Measurements from ENCODE around the gene COPS3. TPM values are rescaled to one million over a fixed set of nuclear protein-coding genes. Genes with fewer than 3 reads are reported as not detected.

COPS3 gene
- total RNA-seq (10 to 100 TPM; 48.4 to 63.7 TPM), polyA plus RNA-seq (ENCODE audit: insufficient read length in 6 of 6) (10 to 100 TPM; 63.5 to 69.9 (median 66.2) TPM)
- long read RNA-seq, donor 1, transcript COPS3-201 (12 exons, 1,641 nt) = major isoform, 21 of 26 reads
- long read RNA-seq, donor 1, partial matches to known transcripts = 0 of 26 reads
- long read RNA-seq, donor 1, other reads (novel, unspliced or antisense) = 0 of 26 reads
- long read RNA-seq, donor 2, transcript COPS3-201 (12 exons, 1,641 nt) = major isoform, 18 of 26 reads
- long read RNA-seq, donor 2, partial matches to known transcripts = 5 of 26 reads
- long read RNA-seq, donor 2, other reads (novel, unspliced or antisense) = 0 of 26 reads
- long read RNA-seq, donor 3, transcript COPS3-201 (12 exons, 1,641 nt) = major isoform, 16 of 17 reads
- long read RNA-seq, donor 3, partial matches to known transcripts = 0 of 17 reads
- long read RNA-seq, donor 3, other reads (novel, unspliced or antisense) = 0 of 17 reads
- long read RNA-seq, donor 4, transcript COPS3-201 (12 exons, 1,641 nt) = major isoform, 27 of 43 reads
- long read RNA-seq, donor 4, partial matches to known transcripts = 6 of 43 reads
- long read RNA-seq, donor 4, other reads (novel, unspliced or antisense) = 9 of 43 reads
- long read RNA-seq, donor 5, transcript COPS3-201 (12 exons, 1,641 nt) = major isoform, 14 of 17 reads
- long read RNA-seq, donor 5, partial matches to known transcripts = 0 of 17 reads
- long read RNA-seq, donor 5, other reads (novel, unspliced or antisense) = 0 of 17 reads
- long read RNA-seq, donor 6, transcript COPS3-201 (12 exons, 1,641 nt) = major isoform, 21 of 22 reads
- long read RNA-seq, donor 6, partial matches to known transcripts = 0 of 22 reads
- long read RNA-seq, donor 6, other reads (novel, unspliced or antisense) = 0 of 22 reads
- long read RNA-seq, donor 7, transcript COPS3-201 (12 exons, 1,641 nt) = major isoform, 8 of 10 reads
- long read RNA-seq, donor 7, partial matches to known transcripts = 0 of 10 reads
- long read RNA-seq, donor 7, other reads (novel, unspliced or antisense) = 0 of 10 reads
- long read RNA-seq, donor 8, transcript COPS3-201 (12 exons, 1,641 nt) = major isoform, 15 of 16 reads
- long read RNA-seq, donor 8, partial matches to known transcripts = 0 of 16 reads
- long read RNA-seq, donor 8, other reads (novel, unspliced or antisense) = 0 of 16 reads
- long read RNA-seq, donor 9 = 0 reads
- long read RNA-seq, donor 10, transcript COPS3-201 (12 exons, 1,641 nt) = major isoform, 24 of 42 reads
- long read RNA-seq, donor 10, partial matches to known transcripts = 2 of 42 reads
- long read RNA-seq, donor 10, other reads (novel, unspliced or antisense) = 16 of 42 reads
- long read RNA-seq, donor 11 = 0 reads
- long read RNA-seq, donor 12, transcript COPS3-201 (12 exons, 1,641 nt) = major isoform, 15 of 15 reads
- long read RNA-seq, donor 12, partial matches to known transcripts = 0 of 15 reads
- long read RNA-seq, donor 12, other reads (novel, unspliced or antisense) = 0 of 15 reads

DNA sequence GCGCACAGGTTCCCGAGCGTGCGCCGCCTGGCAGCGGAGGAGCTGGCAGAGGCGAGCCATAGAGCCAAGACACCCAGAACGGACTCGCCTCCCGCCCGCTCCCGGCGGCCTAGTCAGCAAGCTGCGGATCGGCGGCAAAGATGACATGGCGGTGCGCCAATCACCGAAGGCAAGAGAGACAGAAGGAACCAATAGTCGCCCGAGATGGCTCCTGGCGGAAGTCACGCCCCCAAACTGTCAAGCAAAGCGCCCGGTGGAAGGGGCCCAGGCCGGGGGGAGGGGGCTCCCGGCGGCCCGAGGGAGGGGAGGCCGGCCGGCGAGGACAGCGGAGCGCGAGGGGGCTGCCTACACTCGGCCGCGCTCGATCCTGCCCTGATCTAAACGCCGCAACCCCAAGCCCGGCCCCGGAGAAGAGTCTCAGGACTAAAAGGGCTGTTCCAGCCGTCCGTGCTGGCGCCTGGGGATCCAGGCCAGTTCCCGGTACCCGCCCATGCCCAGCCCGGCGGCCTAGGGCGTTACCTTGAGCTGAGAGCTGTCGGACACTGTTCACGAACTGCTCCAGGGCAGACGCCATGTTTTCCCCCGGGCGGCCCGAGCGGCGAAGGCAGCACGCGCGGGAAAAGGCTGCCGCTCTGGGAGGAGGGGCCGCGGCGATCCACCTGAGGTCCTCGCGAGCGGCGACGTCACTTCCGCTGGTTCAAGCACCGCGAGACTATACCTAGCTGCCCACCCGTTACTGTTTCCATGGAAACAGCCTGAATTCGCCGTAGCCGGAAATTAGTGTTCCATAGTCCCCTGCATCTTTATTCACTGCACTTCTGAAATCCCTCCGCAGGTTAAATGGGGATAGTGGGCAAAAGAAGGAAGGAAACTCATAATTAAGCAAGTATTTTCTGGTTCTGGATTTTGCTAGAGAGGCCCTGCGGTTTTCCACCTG is at the start of gene COPS3:
Gene COPS3, minus strand, starts transcription at position 634 of the 937 bp plus-strand sequence. Its CDS starts 60 bp downstream, at position 574.
- Histone ChIP-seq H3K27ac (peak within 1 kb of the TSS; percentile 93 to 98), H3K9me3 (no peaks in the 10 kb centered on the region), H3K27me3 (no peaks in the 10 kb centered on the region), H3K4me3 (peak within 1 kb of the TSS; percentile 88 to 100), H3K4me1 (peaks cover 20 to 42% of the 10 kb centered on the region in 2 donors), H3K36me3 (peaks cover 0 to 2% of the 10 kb centered on the region in 2 donors)
- no peak for TF ChIP-seq CTCF (IDR thresholded peaks at IDR 0.05)
- DNase-seq (peak; percentile 97 to 98 (median 98)), ATAC-seq (peak; percentile 97)
- intact Hi-C loops (cut with DNase I) = no loop called here

DNA sequence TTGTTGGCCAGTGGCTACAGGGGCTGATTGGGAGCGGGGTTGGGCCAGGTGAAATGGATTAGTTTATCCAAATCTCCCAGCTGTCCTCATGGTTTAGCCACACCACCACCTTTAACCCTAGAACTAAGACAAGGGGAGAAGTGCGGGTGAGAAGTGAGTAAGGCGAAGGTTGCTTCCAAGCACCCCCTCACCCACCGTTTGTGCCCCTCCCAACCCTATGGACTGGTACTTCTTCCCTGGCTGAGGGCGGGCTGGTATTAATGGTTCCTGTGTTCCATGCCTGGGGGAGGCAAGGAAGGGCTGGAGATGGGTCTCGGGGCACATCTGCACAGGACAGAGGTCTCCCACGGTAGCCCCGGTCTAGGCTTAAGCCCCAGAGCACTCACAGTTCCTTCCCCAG is 47.2 kb upstream of the COPS3 start:
- Histone ChIP-seq H3K27me3 (no peaks in the 10 kb centered on the region), H3K27ac (no peak overlapping the region), H3K9me3 (no peaks in the 10 kb centered on the region), H3K4me3 (no peak overlapping the region), H3K36me3 (no peaks in the 10 kb centered on the region), H3K4me1 (no peaks in the 10 kb centered on the region)
- intact Hi-C loops (cut with DNase I) = no loop called here
- ATAC-seq = no peak
- no peak for TF ChIP-seq CTCF (IDR thresholded peaks at IDR 0.05)
- DNase-seq = no peak

- H3K9me3 ChIP-seq = no peaks in the 10 kb centered on the region
- TF ChIP-seq CTCF (IDR thresholded peaks at IDR 0.05) = no peak
- ATAC-seq = no peak
- no peak overlapping the region for H3K27ac ChIP-seq
- H3K4me1 ChIP-seq = no peaks in the 10 kb centered on the region
- H3K4me3 ChIP-seq = no peak overlapping the region
- H3K27me3 ChIP-seq = no peaks in the 10 kb centered on the region
- intact Hi-C loops (cut with DNase I) = no loop called here
- H3K36me3 ChIP-seq = no peaks in the 10 kb centered on the region
- DNase-seq = no peak
These were observed 45.3 kb upstream of the COPS3 start for GRCh38 chr17:17326275-17326875.

- H3K27me3 ChIP-seq = no peaks in the 10 kb centered on the region
- H3K4me1 ChIP-seq = no peaks in the 10 kb centered on the region
- H3K36me3 ChIP-seq = no peaks in the 10 kb centered on the region
- TF ChIP-seq CTCF (IDR thresholded peaks at IDR 0.05) = no peak
- no peak overlapping the region for H3K4me3 ChIP-seq
- no peak overlapping the region for H3K27ac ChIP-seq
- ATAC-seq (no peak), DNase-seq (no peak)
- intact Hi-C loops (cut with DNase I) = no loop called here
- no peaks in the 10 kb centered on the region for H3K9me3 ChIP-seq
These were observed 44.8 kb upstream of the COPS3 start for GRCh38 chr17:17325816-17326215.

Measured in left lung (tissue), 14 donors.